GM13976 (cell line): ENCODE data around the gene CUL9.

Source experiments
- DNase-seq: peaks from one replicate; pipeline ENCODE4 v3.0.0; 2012; ENCODE audit warnings: low spot score
- CTCF ChIP-seq: IDR thresholded peaks from 2 replicates; pipeline ENCODE4 v1.5.1; 2012; ENCODE audit warnings: borderline replicate concordance, mild to moderate bottlenecking; ENCODE audit not compliant: insufficient read depth; ENCODE audit errors: extremely low read depth, missing control alignments, control extremely low read depth
- in situ Hi-C: fragments of 300-500 bp; cut with MboI; formaldehyde crosslinking; loops from one replicate; pipeline ENCODE4 v1.12.0; 2022; ENCODE audit warnings: low sequenced_read_pairs, mixed read lengths, inconsistent platforms; ENCODE audit not compliant: unreplicated experiment

The CUL9 gene

GRCh38 chr6:43263314-43264178, 81.5 kb downstream of the CUL9 start:
- peak; percentile 90 for TF ChIP-seq CTCF
- peak; percentile 95 for DNase-seq
- in situ Hi-C loops, result loop anchor here (25.0 kb wide), 1 partner anchor 224 kb away; the partner anchor contains the start of gene TJAP1

GRCh38 chr6:43264599-43265145, 82.7 kb downstream of the CUL9 start:
- in situ Hi-C loops, result loop anchor here (25.0 kb wide), 1 partner anchor 223 kb away; the partner anchor contains the start of gene TJAP1
- no peak for DNase-seq
- TF ChIP-seq CTCF, result no peak

GRCh38 chr6:43265564-43265963, 83.6 kb downstream of the CUL9 start:
- no peak for DNase-seq
- TF ChIP-seq CTCF, result no peak
- in situ Hi-C loops, result loop anchor here (25.0 kb wide), 1 partner anchor 222 kb away; the partner anchor contains the start of gene TJAP1

GRCh38 chr6:43267619-43268354, 85.8 kb downstream of the CUL9 start:
- TF ChIP-seq CTCF, result no peak
- no peak for DNase-seq
- in situ Hi-C loops, result loop anchor here (25.0 kb wide), 1 partner anchor 220 kb away; the partner anchor contains the start of gene TJAP1

GRCh38 chr6:43268355-43268700, 86.3 kb downstream of the CUL9 start:
- in situ Hi-C loops, result loop anchor here (25.0 kb wide), 1 partner anchor 219 kb away; the partner anchor contains the start of gene TJAP1
- no peak for TF ChIP-seq CTCF
- no peak for DNase-seq

GRCh38 chr6:43268782-43269272, 86.8 kb downstream of the CUL9 start:
- in situ Hi-C loops, result loop anchor here (25.0 kb wide), 1 partner anchor 218 kb away; the partner anchor contains the start of gene TJAP1
- DNase-seq, result no peak
- no peak for TF ChIP-seq CTCF
